NCI-H2029 treated with DMSO at 0.1 percent for 48 hours (cell line): Measurements from ENCODE around the gene FER.

ENCODE experiments used
- DNase-seq: peaks from one replicate; lab custom pipeline; 2025; lab: John Stamatoyannopoulos, UW

FER gene

GRCh38 chr5:109242518-109242917 lies 494.8 kb downstream of the FER start:
- no peak for DNase-seq

GRCh38 chr5:109246395-109246794 lies 498.7 kb downstream of the FER start:
- DNase-seq, result no peak
